Measurements from ENCODE around the gene GPHN.
"Not testable (repeated sequence)": the region's sequence is repeated elsewhere in the genome, so short reads cannot be mapped to it uniquely, and the experiment has no call there.

Gene GPHN

GRCh38 chr14:66827182-66827581 is 319.2 kb downstream of the GPHN start:
- no peak for DNase-seq

GRCh38 chr14:66831173-66831572 is 323.2 kb downstream of the GPHN start:
- DNase-seq: no peak

GRCh38 chr14:66833816-66834215 is 325.9 kb downstream of the GPHN start:
- DNase-seq: no peak

- DNase-seq: not testable (repeated sequence)
Measured at GRCh38 chr14:66837436-66837835, 329.5 kb downstream of the GPHN start.

- no peak for DNase-seq
Measured at GRCh38 chr14:66842911-66843512, 335.1 kb downstream of the GPHN start.

GRCh38 chr14:66850258-66850888 is 342.4 kb downstream of the GPHN start:
- DNase-seq: no peak

GRCh38 chr14:66853311-66853710 is 345.4 kb downstream of the GPHN start:
- no peak for DNase-seq

- no peak for DNase-seq
Measured at GRCh38 chr14:66857867-66858266, 349.9 kb downstream of the GPHN start.

- DNase-seq: no peak
Measured at GRCh38 chr14:66859063-66859671, 351.2 kb downstream of the GPHN start.

- no peak for DNase-seq
Measured at GRCh38 chr14:66881596-66881995, 373.6 kb downstream of the GPHN start.

GRCh38 chr14:66884149-66884548 is 376.2 kb downstream of the GPHN start:
- no peak for DNase-seq

- no peak for DNase-seq
Measured at GRCh38 chr14:66900719-66901118, 392.8 kb downstream of the GPHN start.

- no peak for DNase-seq
Measured at GRCh38 chr14:66910311-66910840, 402.4 kb downstream of the GPHN start.

GRCh38 chr14:66916421-66916820 is 408.5 kb downstream of the GPHN start:
- DNase-seq: no peak

GRCh38 chr14:66918527-66918926 is 410.6 kb downstream of the GPHN start:
- no peak for DNase-seq

- no peak for DNase-seq
Measured at GRCh38 chr14:66920196-66920595, 412.2 kb downstream of the GPHN start.

GRCh38 chr14:66923251-66923650 is 415.3 kb downstream of the GPHN start:
- no peak for DNase-seq

- no peak for DNase-seq
Measured at GRCh38 chr14:66939409-66939808, 431.5 kb downstream of the GPHN start.

GRCh38 chr14:66944872-66945271 is 436.9 kb downstream of the GPHN start:
- DNase-seq: no peak

GRCh38 chr14:66955159-66955558 is 447.2 kb downstream of the GPHN start:
- no peak for DNase-seq

GRCh38 chr14:66959437-66960050 is 451.6 kb downstream of the GPHN start:
- DNase-seq: no peak

GRCh38 chr14:66965831-66966230 is 457.9 kb downstream of the GPHN start:
- no peak for DNase-seq

- DNase-seq: no peak
Measured at GRCh38 chr14:66972469-66972868, 464.5 kb downstream of the GPHN start.
